OCI-LY1 (cell line): ENCODE measurements around the gene SLC22A7.

ENCODE experiments used
- EZH2 ChIP-seq: fragments of 200-600 bp; sonication (generic), shearing (Covaris generic); IDR thresholded peaks from 2 replicates; pipeline ENCODE4 v1.8.0; 2017; ENCODE audit warnings: borderline replicate concordance, mixed run types, mild to moderate bottlenecking, antibody characterized with exemption, low read length, moderate library complexity, mixed read lengths
- TF ChIP-seq, protein P1 (sequence below): fragments of 200-600 bp; sonication (generic), shearing (Covaris generic); IDR thresholded peaks from 2 replicates; pipeline ENCODE4 v1.5.1; 2017; ENCODE audit warnings: mild to moderate bottlenecking, antibody characterized with exemption, low read length, moderate library complexity, mixed read lengths

DNA sequence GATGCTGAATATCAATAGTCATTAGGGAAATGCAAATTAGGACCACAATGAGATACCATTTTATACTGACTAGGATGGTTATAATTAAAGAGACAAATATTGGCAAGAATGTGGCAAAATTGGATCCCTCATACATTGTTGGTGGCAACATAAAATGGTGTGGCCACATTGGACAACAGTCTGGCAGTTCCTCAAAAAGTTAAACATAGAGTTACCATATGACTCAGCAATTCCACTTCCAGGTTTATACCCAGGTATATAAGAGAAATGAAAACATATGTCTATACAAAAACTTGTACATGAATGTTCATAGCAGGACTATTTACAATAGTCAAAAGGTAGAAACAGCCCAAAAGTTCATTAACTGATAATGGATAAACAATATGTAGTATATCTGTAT lies 12.6 kb downstream of the SLC22A7 start:
- TF ChIP-seq, protein P1, sequence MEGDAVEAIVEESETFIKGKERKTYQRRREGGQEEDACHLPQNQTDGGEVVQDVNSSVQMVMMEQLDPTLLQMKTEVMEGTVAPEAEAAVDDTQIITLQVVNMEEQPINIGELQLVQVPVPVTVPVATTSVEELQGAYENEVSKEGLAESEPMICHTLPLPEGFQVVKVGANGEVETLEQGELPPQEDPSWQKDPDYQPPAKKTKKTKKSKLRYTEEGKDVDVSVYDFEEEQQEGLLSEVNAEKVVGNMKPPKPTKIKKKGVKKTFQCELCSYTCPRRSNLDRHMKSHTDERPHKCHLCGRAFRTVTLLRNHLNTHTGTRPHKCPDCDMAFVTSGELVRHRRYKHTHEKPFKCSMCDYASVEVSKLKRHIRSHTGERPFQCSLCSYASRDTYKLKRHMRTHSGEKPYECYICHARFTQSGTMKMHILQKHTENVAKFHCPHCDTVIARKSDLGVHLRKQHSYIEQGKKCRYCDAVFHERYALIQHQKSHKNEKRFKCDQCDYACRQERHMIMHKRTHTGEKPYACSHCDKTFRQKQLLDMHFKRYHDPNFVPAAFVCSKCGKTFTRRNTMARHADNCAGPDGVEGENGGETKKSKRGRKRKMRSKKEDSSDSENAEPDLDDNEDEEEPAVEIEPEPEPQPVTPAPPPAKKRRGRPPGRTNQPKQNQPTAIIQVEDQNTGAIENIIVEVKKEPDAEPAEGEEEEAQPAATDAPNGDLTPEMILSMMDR: no peak
- TF ChIP-seq EZH2: no peak
